B cell (primary cell): ENCODE results near the gene PTPRN2. TPM values are rescaled to one million over a fixed set of nuclear protein-coding genes. Genes with fewer than 3 reads are reported as not detected.
"Not testable (repeated sequence)": the region's sequence is repeated elsewhere in the genome, so short reads cannot be mapped to it uniquely, and the experiment has no call there.

Experiments used
- ATAC-seq: fragments of 200-7000 bp; cut with Tn5 transposase; one replicate; pipeline ENCODE4 v1.10.0; 2021; ENCODE audit warnings: low read depth, mild to moderate bottlenecking, moderate number of reproducible peaks, moderate library complexity
- CTCF ChIA-PET: fragments of 350-600 bp; sonication (Branson Sonifier 250); formaldehyde crosslinking; loops from one replicate; lab custom pipeline; 2021; ENCODE audit warnings: antibody characterized with exemption, inconsistent platforms; lab: Charles Lee
- POLR2A ChIA-PET: fragments of 350-600 bp; sonication (Branson Sonifier 250); formaldehyde crosslinking; loops from one replicate; lab custom pipeline; 2021; ENCODE audit warnings: antibody characterized with exemption; lab: Charles Lee
- DNase-seq: peaks from one replicate; pipeline ENCODE4 v3.0.0; 2013
- H2AFZ ChIP-seq: 2 replicates; pipeline ENCODE4 v1.6.1; 2012; ENCODE audit warnings: mild to moderate bottlenecking, low read depth, low read length; ENCODE audit not compliant: insufficient read depth, poor library complexity, severe bottlenecking
- H3K27ac ChIP-seq, 2 donors: 1 replicate in 1 of 2; 2 replicates in 1 of 2; pipeline ENCODE4 v1.5.1; 2012 to 2013; ENCODE audit warnings: low read length in 2 of 2, mild to moderate bottlenecking in 2 of 2, moderate library complexity in 1 of 2
- H3K27me3 ChIP-seq, 4 experiments: fragments of 200-600 bp in 1 of 4; sonication (generic) in 1 of 4; replicated peaks in 1 of 4; 1 replicate in 2 of 4; 2 replicates in 2 of 4; pipeline versions ENCODE4 v1.6.1 to v1.7.0; 2013 to 2016; ENCODE audit warnings: low read length in 3 of 4, mild to moderate bottlenecking in 2 of 4, mixed read lengths in 1 of 4, moderate library complexity in 1 of 4; ENCODE audit not compliant: insufficient read depth in 4 of 4, control insufficient read depth in 3 of 4; ENCODE audit errors: control extremely low read depth in 1 of 4
- H3K36me3 ChIP-seq, 2 experiments: replicated peaks in 1 of 2; 1 replicate in 1 of 2; 2 replicates in 1 of 2; pipeline versions ENCODE4 v1.6.1 to v1.7.1; 2013; ENCODE audit warnings: low read length in 1 of 2; ENCODE audit not compliant: insufficient read depth in 2 of 2, control insufficient read depth in 1 of 2; ENCODE audit errors: control extremely low read depth in 1 of 2, extremely low read depth in 1 of 2
- H3K4me1 ChIP-seq, 2 donors: fragments of 200-600 bp in 1 of 2; sonication (generic) in 1 of 2; 1 replicate in 1 of 2; 2 replicates in 1 of 2; pipeline versions ENCODE4 v1.5.1 to v1.6.1; 2013 to 2017; ENCODE audit warnings: low read length in 2 of 2; ENCODE audit not compliant: control insufficient read depth in 2 of 2, insufficient read depth in 2 of 2
- H3K4me2 ChIP-seq: replicated peaks from 2 replicates; pipeline ENCODE3; 2012; ENCODE audit warnings: mild to moderate bottlenecking, low read depth, low read length; ENCODE audit not compliant: poor library complexity, severe bottlenecking
- H3K4me3 ChIP-seq, 5 experiments: fragments of 200-600 bp in 1 of 5; sonication (generic) in 1 of 5; 1 replicate in 3 of 5; 2 replicates in 2 of 5; pipeline versions ENCODE4 v1.5.1 to v1.7.0; 2011 to 2016; ENCODE audit warnings: low read length in 4 of 5, mild to moderate bottlenecking in 4 of 5, low read depth in 2 of 5, control low read depth in 1 of 5, moderate library complexity in 1 of 5; ENCODE audit not compliant: insufficient read depth in 1 of 5; ENCODE audit errors: control extremely low read depth in 1 of 5, extremely low read depth in 1 of 5
- H3K79me2 ChIP-seq: fragments of 200-600 bp; sonication (generic); one replicate; pipeline ENCODE4 v1.6.0; 2016; ENCODE audit warnings: low read length; ENCODE audit not compliant: control insufficient read depth, insufficient read depth
- H3K9ac ChIP-seq: fragments of 200-600 bp; sonication (generic); 2 replicates; pipeline ENCODE4 v1.6.1; 2017; ENCODE audit warnings: mild to moderate bottlenecking, low read length, moderate library complexity
- H3K9me3 ChIP-seq, 3 donors: one replicate each; pipeline versions ENCODE4 v1.6.1 to v1.7.1; 2013; ENCODE audit warnings: low read length in 2 of 3; ENCODE audit not compliant: control insufficient read depth in 2 of 3, insufficient read depth in 1 of 3; ENCODE audit errors: control extremely low read depth in 1 of 3
- H4K20me1 ChIP-seq: 2 replicates; pipeline ENCODE4 v1.6.0; 2012; ENCODE audit warnings: mild to moderate bottlenecking, low read length; ENCODE audit not compliant: insufficient read depth, control insufficient read depth, poor library complexity, severe bottlenecking
- H3K27ac Mint-ChIP-seq: one replicate; pipeline ENCODE4 v1.8.0; 2021; ENCODE audit warnings: mixed read lengths
- H3K27me3 Mint-ChIP-seq: one replicate; pipeline ENCODE4 v1.8.0; 2021; ENCODE audit warnings: mixed read lengths
- H3K4me1 Mint-ChIP-seq: one replicate; pipeline ENCODE4 v1.8.0; 2021; ENCODE audit warnings: mixed read lengths
- H3K4me3 Mint-ChIP-seq: one replicate; pipeline ENCODE4 v1.8.0; 2021; ENCODE audit warnings: mixed read lengths
- H3K9me3 Mint-ChIP-seq: one replicate; pipeline ENCODE4 v1.8.0; 2022; ENCODE audit warnings: mixed read lengths; ENCODE audit not compliant: insufficient read depth
- EZH2 ChIP-seq: IDR thresholded peaks from 2 replicates; pipeline ENCODE4 v1.6.1; 2012; ENCODE audit warnings: borderline replicate concordance, low read depth, mild to moderate bottlenecking, moderate library complexity, low read length; ENCODE audit not compliant: insufficient read depth, poor library complexity, severe bottlenecking
- WGBS: methylation state at CpG from one replicate; pipeline ENCODE4 v1.1.5; 2013; ENCODE audit warnings: missing lambda C conversion rate; ENCODE audit not compliant: insufficient coverage; 5-methylcytosine and 5-hydroxymethylcytosine counted together
- intact Hi-C: fragments of 100-400 bp; cut with micrococcal nuclease; formaldehyde crosslinking; loops from one replicate; pipeline ENCODE4 v1.10.0; 2022
- polyA plus RNA-seq: library from polyadenylated mRNA; depleted of rRNA; stranded (reverse); fragments of >200 nt; gene quantifications from 2 replicates; pipeline ENCODE4 v1.2.3, GENCODE V29; 2012
- total RNA-seq, 2 donors: library from RNA; stranded (reverse); fragments of 120-200 nt in 1 of 2; gene quantifications; 1 replicate in 1 of 2; 2 replicates in 1 of 2; pipeline versions ENCODE4 v1.2.3 to v1.2.4, GENCODE V29; 2013 to 2022
- TF ChIP-seq, protein P1 (sequence below): fragments of 200-600 bp; IDR thresholded peaks from one replicate; pipeline ENCODE4 v1.8.0; 2022; ENCODE audit warnings: antibody characterized with exemption, mild to moderate bottlenecking

Gene PTPRN2
- total and polyA plus RNA-seq, 2 donors (not counting 1 experiment from before 2014, with no cell fraction given), result 2.0 to 5.0 TPM

DNA sequence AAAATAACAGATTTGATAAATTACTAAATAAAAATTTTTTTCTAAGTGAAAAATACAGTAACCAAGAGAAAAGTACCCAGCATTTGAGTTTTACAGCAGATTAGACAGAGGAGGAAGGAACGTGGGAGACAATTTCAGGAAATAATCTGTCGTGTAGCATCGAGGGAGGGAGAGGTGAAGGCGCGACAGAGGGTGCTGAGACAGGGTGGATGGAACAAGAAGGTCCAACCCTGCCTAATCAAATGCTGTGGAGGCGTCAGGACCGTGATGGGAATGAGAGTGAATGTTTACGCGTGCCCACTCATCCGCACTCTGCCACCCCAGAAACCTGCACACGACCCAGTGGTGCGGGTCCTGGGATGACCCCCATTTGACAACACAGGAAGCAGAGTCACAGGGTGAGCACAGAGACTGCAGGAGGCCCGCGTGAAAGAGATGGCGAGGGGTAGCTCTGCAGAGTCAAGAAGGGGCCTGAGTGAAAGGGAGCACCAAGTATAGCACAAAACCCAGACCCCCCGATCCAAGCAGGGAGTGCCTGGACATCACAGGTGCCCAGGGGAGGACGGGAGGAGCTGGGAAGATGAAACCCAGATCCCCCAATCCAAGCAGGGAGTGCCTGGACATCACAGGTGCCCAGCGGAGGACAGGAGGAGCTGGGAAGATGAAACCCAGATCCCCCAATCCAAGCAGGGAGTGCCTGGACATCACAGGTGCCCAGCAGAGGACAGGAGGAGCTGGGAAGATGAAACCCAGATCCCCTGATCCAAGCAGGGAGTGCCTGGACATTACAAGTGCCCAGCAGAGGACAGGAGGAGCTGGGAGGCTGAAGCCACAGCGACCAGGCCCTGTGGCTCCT lies 691.9 kb downstream of the PTPRN2 start:
- ATAC-seq, result no peak
- POLR2A ChIA-PET, result no interaction called here

DNA sequence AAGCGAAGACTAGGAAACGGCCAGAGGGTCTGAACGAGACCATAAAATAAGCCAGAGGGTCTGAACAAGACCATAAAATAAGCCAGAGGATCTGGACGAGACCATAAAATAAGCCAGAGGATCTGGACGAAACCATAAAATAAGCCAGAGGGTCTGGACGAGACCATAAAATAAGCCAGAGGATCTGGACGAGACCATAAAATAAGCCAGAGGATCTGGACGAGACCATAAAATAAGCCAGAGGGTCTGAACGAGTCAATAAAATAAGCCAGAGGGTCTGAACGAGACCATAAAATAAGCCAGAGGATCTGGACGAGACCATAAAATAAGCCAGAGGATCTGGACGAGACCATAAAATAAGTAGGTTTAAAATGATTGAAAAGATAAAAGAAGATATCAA lies 692.5 kb downstream of the PTPRN2 start:
- POLR2A ChIA-PET, H3K27ac Mint-ChIP-seq, CTCF ChIA-PET: not testable (repeated sequence)

More for the DNA sequence above, 691.9 kb downstream of the PTPRN2 start:
- H3K27ac ChIP-seq, result no peak overlapping the region
- H4K20me1 ChIP-seq, result no peaks in the 10 kb centered on the region
- H3K9me3 ChIP-seq, result peaks cover 0 to 28% (median 0%) of the 10 kb centered on the region in 3 donors
- no peaks in the 10 kb centered on the region for H3K36me3 ChIP-seq
- Mint-ChIP-seq H3K4me1 (no peaks in the 10 kb centered on the region), H3K27me3 (no peaks in the 10 kb centered on the region), H3K27ac (no peak overlapping the region), H3K4me3 (no peak overlapping the region), H3K9me3 (no peaks in the 10 kb centered on the region)
- 67% methylated on average over 13 of the region's 19 CpGs for WGBS
- H3K9ac ChIP-seq, result no peak overlapping the region
- H3K27me3 ChIP-seq, result no peaks in the 10 kb centered on the region
- CTCF ChIA-PET, result no interaction called here
- H3K79me2 ChIP-seq, result no peaks in the 10 kb centered on the region
- no peak for TF ChIP-seq EZH2
- TF ChIP-seq, protein P1, sequence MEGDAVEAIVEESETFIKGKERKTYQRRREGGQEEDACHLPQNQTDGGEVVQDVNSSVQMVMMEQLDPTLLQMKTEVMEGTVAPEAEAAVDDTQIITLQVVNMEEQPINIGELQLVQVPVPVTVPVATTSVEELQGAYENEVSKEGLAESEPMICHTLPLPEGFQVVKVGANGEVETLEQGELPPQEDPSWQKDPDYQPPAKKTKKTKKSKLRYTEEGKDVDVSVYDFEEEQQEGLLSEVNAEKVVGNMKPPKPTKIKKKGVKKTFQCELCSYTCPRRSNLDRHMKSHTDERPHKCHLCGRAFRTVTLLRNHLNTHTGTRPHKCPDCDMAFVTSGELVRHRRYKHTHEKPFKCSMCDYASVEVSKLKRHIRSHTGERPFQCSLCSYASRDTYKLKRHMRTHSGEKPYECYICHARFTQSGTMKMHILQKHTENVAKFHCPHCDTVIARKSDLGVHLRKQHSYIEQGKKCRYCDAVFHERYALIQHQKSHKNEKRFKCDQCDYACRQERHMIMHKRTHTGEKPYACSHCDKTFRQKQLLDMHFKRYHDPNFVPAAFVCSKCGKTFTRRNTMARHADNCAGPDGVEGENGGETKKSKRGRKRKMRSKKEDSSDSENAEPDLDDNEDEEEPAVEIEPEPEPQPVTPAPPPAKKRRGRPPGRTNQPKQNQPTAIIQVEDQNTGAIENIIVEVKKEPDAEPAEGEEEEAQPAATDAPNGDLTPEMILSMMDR, result no peak
- intact Hi-C loops, result no loop called here
- no peak overlapping the region for H3K4me3 ChIP-seq
- no peak overlapping the region for H3K4me2 ChIP-seq
- no peak overlapping the region for H2AFZ ChIP-seq
- DNase-seq, result no peak
- no peaks in the 10 kb centered on the region for H3K4me1 ChIP-seq

More for the DNA sequence above, 692.5 kb downstream of the PTPRN2 start:
- H3K4me1 Mint-ChIP-seq, H3K27me3 ChIP-seq, H3K9ac ChIP-seq, H3K79me2 ChIP-seq, H4K20me1 ChIP-seq, H3K4me1 ChIP-seq, ATAC-seq, H3K27me3 Mint-ChIP-seq, intact Hi-C loops, H3K9me3 Mint-ChIP-seq, H3K4me3 ChIP-seq, H2AFZ ChIP-seq, H3K4me2 ChIP-seq, DNase-seq, H3K27ac ChIP-seq, H3K4me3 Mint-ChIP-seq, H3K36me3 ChIP-seq: not testable (repeated sequence)
- H3K9me3 ChIP-seq, result peaks cover 0 to 27% (median 0%) of the 10 kb centered on the region in 3 donors
- 79% methylated on average over 5 of the region's 12 CpGs for WGBS
